Suprapubic skin (tissue), 4 donors: ENCODE measurements around the gene ZNF283. TPM values are rescaled to one million over a fixed set of nuclear protein-coding genes. Genes with fewer than 3 reads are reported as not detected.
A peak's percentile ranks its signal among the peaks of the same experiment; 100 is the strongest.
"Not testable (repeated sequence)": the region's sequence is repeated elsewhere in the genome, so short reads cannot be mapped to it uniquely, and the experiment has no call there.

Experiments used
- DNase-seq, 2 donors: peaks; one replicate each; pipeline ENCODE4 v3.0.0-alpha.2; 2019; ENCODE audit warnings: low spot score in 2 of 2
- H3K27ac ChIP-seq: fragments of 200-600 bp; sonication (generic); one replicate; pipeline ENCODE4 v1.5.1; 2019
- H3K27me3 ChIP-seq: fragments of 200-600 bp; sonication (generic); one replicate; pipeline ENCODE4 v1.5.1; 2019
- H3K36me3 ChIP-seq: fragments of 200-600 bp; sonication (generic); one replicate; pipeline ENCODE4 v1.5.1; 2019
- H3K4me1 ChIP-seq: fragments of 200-600 bp; sonication (generic); one replicate; pipeline ENCODE4 v1.5.1; 2019
- H3K4me3 ChIP-seq: fragments of 200-600 bp; sonication (generic); one replicate; pipeline ENCODE4 v1.5.1; 2019; ENCODE audit warnings: mild to moderate bottlenecking
- H3K9me3 ChIP-seq: fragments of 200-600 bp; sonication (generic); one replicate; pipeline ENCODE4 v1.5.1; 2019
- EP300 ChIP-seq: sonication (generic); formaldehyde crosslinking; IDR thresholded peaks from one replicate; pipeline ENCODE4 v1.6.1; 2017; ENCODE audit warnings: antibody characterized with exemption
- POLR2A ChIP-seq, 2 donors: fragments of 450-650 bp; IDR thresholded peaks; one replicate each; pipeline ENCODE4 v1.6.1; 2017; ENCODE audit warnings: antibody characterized with exemption in 2 of 2, mild to moderate bottlenecking in 2 of 2, moderate library complexity in 2 of 2
- POLR2AphosphoS5 ChIP-seq, 3 donors: sonication (generic); formaldehyde crosslinking; IDR thresholded peaks; one replicate each; pipeline ENCODE4 v1.6.1; 2017; ENCODE audit warnings: antibody characterized with exemption in 3 of 3
- WGBS: methylation state at CpG from one replicate; pipeline ENCODE4 v1.1.5; 2018; 5-methylcytosine and 5-hydroxymethylcytosine counted together
- total RNA-seq, 4 donors: library from RNA; depleted of rRNA; stranded (reverse); fragments of >200 nt; gene quantifications; one replicate each; pipeline ENCODE4 v1.1.0, GENCODE V29; 2016
- TF ChIP-seq, protein P1 (sequence below), 2 donors: fragments of 200-600 bp in 1 of 2; fragments of 450-650 bp in 1 of 2; sonication (generic) in 1 of 2; IDR thresholded peaks; one replicate each; pipeline ENCODE4 v1.5.1; 2016 to 2019; ENCODE audit warnings: antibody characterized with exemption in 2 of 2, mild to moderate bottlenecking in 1 of 2, moderate library complexity in 1 of 2

ZNF283 gene
- total RNA-seq, 4 donors from 2014 or later = 4.7 to 26.4 (median 10.0) TPM

DNA sequence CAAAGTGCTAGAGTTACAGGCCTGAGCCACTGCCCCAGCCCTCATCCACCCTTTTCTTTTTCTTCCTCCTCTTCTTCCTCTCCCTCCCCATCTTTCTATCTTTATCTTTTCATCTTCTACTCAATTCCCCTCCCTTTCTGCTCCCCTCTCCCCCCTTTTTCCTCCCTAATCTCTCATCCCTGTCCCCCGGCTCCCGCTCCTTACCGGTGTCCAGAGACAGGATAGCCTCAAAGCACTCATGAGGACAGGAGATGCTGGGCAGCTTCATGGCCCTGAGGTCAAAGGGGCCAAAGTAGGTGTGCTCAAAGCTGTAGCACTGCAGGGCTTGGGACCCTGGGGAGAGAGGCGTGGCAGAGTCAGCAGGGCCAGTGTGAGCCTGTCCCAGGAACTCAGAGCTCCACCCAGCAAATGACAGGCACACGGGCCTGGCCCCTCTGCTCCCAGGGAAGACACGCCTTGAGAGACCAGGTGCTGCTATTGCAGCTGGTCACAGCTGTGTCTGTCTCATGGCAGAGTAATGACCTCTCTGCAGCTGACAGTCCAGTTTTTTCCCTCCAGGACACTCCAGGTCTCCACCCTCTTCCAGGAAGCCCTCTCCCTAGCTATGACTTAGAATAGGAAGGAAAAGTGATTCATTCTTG is 27.5 kb upstream of the ZNF283 start:
- H3K27me3 ChIP-seq = no peaks in the 10 kb centered on the region
- peaks cover 21% of the 10 kb centered on the region for H3K4me1 ChIP-seq
- TF ChIP-seq, protein P1, sequence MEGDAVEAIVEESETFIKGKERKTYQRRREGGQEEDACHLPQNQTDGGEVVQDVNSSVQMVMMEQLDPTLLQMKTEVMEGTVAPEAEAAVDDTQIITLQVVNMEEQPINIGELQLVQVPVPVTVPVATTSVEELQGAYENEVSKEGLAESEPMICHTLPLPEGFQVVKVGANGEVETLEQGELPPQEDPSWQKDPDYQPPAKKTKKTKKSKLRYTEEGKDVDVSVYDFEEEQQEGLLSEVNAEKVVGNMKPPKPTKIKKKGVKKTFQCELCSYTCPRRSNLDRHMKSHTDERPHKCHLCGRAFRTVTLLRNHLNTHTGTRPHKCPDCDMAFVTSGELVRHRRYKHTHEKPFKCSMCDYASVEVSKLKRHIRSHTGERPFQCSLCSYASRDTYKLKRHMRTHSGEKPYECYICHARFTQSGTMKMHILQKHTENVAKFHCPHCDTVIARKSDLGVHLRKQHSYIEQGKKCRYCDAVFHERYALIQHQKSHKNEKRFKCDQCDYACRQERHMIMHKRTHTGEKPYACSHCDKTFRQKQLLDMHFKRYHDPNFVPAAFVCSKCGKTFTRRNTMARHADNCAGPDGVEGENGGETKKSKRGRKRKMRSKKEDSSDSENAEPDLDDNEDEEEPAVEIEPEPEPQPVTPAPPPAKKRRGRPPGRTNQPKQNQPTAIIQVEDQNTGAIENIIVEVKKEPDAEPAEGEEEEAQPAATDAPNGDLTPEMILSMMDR (IDR thresholded peaks at IDR 0.05) = no peak
- TF ChIP-seq POLR2AphosphoS5 (IDR thresholded peaks at IDR 0.05) (no peak), POLR2A (IDR thresholded peaks at IDR 0.05) (no peak), EP300 (no peak)
- WGBS = 48% methylated on average over 4 of the region's 6 CpGs
- no peaks in the 10 kb centered on the region for H3K36me3 ChIP-seq
- peak overlapping the region; percentile 63 for H3K27ac ChIP-seq
- no peaks in the 10 kb centered on the region for H3K9me3 ChIP-seq
- no peak for DNase-seq
- peak overlapping the region; percentile 60 for H3K4me3 ChIP-seq

DNA sequence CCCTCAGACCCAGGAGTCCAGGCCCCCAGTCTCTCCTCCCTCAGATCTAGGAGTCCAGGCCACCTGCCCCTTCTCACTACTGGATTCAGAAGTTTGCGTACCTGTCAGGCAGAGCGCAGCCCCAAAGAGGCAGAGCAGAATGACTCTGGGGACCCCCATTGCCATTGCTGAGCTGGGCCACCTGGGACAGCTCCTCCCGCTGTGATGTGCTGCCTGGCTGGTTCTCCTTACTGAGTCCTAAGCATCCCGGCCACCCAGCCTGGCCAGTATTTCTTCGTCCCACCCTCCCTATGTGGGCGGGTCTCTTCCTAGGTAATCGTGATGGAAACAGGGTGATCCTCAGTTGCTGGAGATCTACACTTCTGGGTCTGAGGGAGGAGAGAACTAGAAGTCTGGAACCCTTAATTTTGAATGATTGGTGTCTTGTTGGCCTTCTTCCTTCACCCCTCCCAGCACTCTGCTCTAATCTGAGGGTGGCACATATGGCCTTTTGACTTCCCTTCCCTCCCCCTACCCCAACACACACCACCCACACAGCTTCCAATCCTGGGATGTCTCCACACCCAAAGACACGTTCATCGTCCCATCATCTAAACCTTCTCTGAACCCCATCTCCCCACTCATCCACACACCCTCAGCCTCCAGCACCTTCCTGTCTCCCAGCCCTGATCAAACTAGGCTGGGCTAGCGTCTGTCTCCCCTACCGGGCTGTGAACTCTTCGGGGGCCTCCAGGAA is 24.7 kb upstream of the ZNF283 start, which contains the start of gene LYPD5:
Gene LYPD5 (minus strand): TSS at position 232 of the 736 bp plus-strand sequence. CDS start 67 bp downstream, at position 165.
- no peak for DNase-seq
- H3K27ac ChIP-seq = no peak within 1 kb of the TSS
- 63% methylated on average over 11 of the region's 12 CpGs for WGBS
- peaks cover 21% of the 10 kb centered on the region for H3K4me1 ChIP-seq
- no peak within 1 kb of the TSS for H3K4me3 ChIP-seq
- TF ChIP-seq EP300 (no peak), POLR2AphosphoS5 (IDR thresholded peaks at IDR 0.05) (no peak), POLR2A (IDR thresholded peaks at IDR 0.05) (no peak)
- TF ChIP-seq, protein P1 (IDR thresholded peaks at IDR 0.05) = no peak
- H3K9me3 ChIP-seq = no peaks in the 10 kb centered on the region
- no peaks in the 10 kb centered on the region for H3K27me3 ChIP-seq
- H3K36me3 ChIP-seq = no peaks in the 10 kb centered on the region

DNA sequence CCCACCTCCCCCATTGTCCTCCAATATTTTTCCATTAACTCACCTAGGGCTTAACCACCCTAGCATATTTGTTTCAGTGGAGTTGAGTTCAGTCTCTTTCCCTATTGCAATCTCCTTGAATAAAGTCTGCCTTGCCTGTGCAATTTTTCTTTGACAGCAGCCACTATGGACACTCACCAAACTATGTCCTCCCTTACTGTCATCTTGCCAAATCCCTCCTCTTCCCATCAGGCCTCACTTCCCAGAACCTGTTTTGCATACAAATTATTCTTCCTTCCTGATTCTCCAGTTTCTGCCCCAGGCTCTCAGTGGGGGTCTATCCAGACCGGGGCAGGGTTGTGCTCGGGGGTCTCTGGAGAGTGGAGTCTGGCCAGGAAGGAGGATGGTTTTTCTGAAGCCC is 22.7 kb upstream of the ZNF283 start:
- Histone ChIP-seq H3K27me3 (no peaks in the 10 kb centered on the region), H3K4me3 (no peak overlapping the region), H3K36me3 (no peaks in the 10 kb centered on the region), H3K4me1 (peaks cover 11% of the 10 kb centered on the region), H3K9me3 (no peaks in the 10 kb centered on the region), H3K27ac (no peak overlapping the region)
- TF ChIP-seq POLR2A (IDR thresholded peaks at IDR 0.05) = no peak
- TF ChIP-seq EP300 = no peak
- no peak for TF ChIP-seq POLR2AphosphoS5 (IDR thresholded peaks at IDR 0.05)
- TF ChIP-seq, protein P1 (IDR thresholded peaks at IDR 0.05) = no peak
- DNase-seq = no peak
- WGBS = 30% methylated on average over 2 of the region's 2 CpGs

DNA sequence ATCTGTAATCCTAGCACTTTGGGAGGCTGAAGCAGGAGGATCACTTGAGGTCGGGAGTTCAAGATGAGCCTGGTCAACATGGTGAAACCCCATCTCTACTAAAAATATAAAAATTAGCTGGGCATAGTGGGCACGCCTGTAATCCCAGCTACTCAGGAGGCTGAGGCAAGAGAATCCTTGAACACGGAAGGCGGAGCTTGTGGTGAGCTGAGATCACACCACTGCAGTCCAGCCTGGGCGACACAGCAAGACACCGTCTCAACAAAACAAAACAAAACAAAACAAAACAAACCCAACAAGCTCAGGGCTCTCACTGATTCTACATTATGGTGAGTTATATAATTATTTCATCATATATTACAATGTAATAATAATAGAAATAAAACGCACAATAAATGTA is 20.7 kb upstream of the ZNF283 start:
- not testable (repeated sequence) for H3K9me3 ChIP-seq, H3K4me1 ChIP-seq, DNase-seq, H3K4me3 ChIP-seq, H3K36me3 ChIP-seq, H3K27ac ChIP-seq, H3K27me3 ChIP-seq
- WGBS = 78% methylated on average over 7 of the region's 7 CpGs

DNA sequence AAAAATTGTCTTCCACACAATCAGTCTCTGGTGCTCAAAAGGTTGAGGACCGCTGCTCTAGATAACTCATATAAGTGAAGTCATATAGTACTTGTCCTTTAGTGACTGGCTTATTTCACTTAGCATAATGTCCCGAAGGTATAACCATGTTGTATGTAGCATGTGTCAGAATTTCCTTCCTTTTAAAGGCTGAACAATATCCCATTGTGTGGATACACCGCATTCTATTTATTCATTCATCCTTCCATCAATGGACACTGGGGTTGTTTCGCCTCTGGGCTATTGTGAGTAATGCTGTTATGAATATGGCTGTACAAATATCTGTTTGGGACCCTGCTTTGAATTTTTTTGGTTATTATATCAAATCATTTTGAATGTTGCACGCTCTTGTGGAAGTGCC is 20.3 kb upstream of the ZNF283 start:
- Histone ChIP-seq H3K4me3 (no peak overlapping the region), H3K36me3 (no peaks in the 10 kb centered on the region), H3K27me3 (no peaks in the 10 kb centered on the region), H3K27ac (no peak overlapping the region), H3K9me3 (no peaks in the 10 kb centered on the region), H3K4me1 (peaks cover 7% of the 10 kb centered on the region)
- TF ChIP-seq POLR2AphosphoS5 (IDR thresholded peaks at IDR 0.05) = no peak
- TF ChIP-seq POLR2A (IDR thresholded peaks at IDR 0.05) = no peak
- TF ChIP-seq EP300 = no peak
- TF ChIP-seq, protein P1 (IDR thresholded peaks at IDR 0.05) = no peak
- 62% methylated on average over 5 of the region's 5 CpGs for WGBS
- DNase-seq = no peak
